ENCODE measurements around the gene ZNF385C. TPM values are rescaled to one million over a fixed set of nuclear protein-coding genes. Genes with fewer than 3 reads are reported as not detected.

ZNF385C gene
- total RNA-seq, 1 donor = not detected

- TF ChIP-seq CTCF (IDR thresholded peaks at IDR 0.05; ENCODE audit: insufficient read depth, low read depth, low read length) = no peak
- H3K4me3 ChIP-seq (ENCODE audit: low read depth, low read length) = no peak overlapping the region
- DNase-seq (ENCODE audit: low read depth) = no peak
These were observed 38.4 kb upstream of the ZNF385C start for GRCh38 chr17:42136654-42137051.

GRCh38 chr17:42135664-42136653, 37.7 kb upstream of the ZNF385C start:
- peak; percentile 91 for DNase-seq (ENCODE audit: low read depth)
- no peak for TF ChIP-seq CTCF (IDR thresholded peaks at IDR 0.05; ENCODE audit: insufficient read depth, low read depth, low read length)

GRCh38 chr17:42135151-42135550, 36.9 kb upstream of the ZNF385C start:
- DNase-seq (ENCODE audit: low read depth) = no peak
- TF ChIP-seq CTCF (IDR thresholded peaks at IDR 0.05; ENCODE audit: insufficient read depth, low read depth, low read length) = no peak

More at GRCh38 chr17:42135664-42136653, 37.7 kb upstream of the ZNF385C start:
- no peak overlapping the region for H3K4me3 ChIP-seq (ENCODE audit: low read depth, low read length)

GRCh38 chr17:42133461-42134041, 35.3 kb upstream of the ZNF385C start:
- TF ChIP-seq CTCF (IDR thresholded peaks at IDR 0.05; ENCODE audit: insufficient read depth, low read depth, low read length) = no peak
- no peak for DNase-seq (ENCODE audit: low read depth)
- H3K4me3 ChIP-seq (ENCODE audit: low read depth, low read length) = no peak overlapping the region

More at GRCh38 chr17:42135151-42135550, 36.9 kb upstream of the ZNF385C start:
- no peak overlapping the region for H3K4me3 ChIP-seq (ENCODE audit: low read depth, low read length)

GRCh38 chr17:42132941-42133340, 34.7 kb upstream of the ZNF385C start:
- DNase-seq (ENCODE audit: low read depth) = peak; percentile 80
- TF ChIP-seq CTCF (IDR thresholded peaks at IDR 0.05; ENCODE audit: insufficient read depth, low read depth, low read length) = no peak
- H3K4me3 ChIP-seq (ENCODE audit: low read depth, low read length) = no peak overlapping the region

- no peak for TF ChIP-seq CTCF (IDR thresholded peaks at IDR 0.05; ENCODE audit: insufficient read depth, low read depth, low read length)
- no peak overlapping the region for H3K4me3 ChIP-seq (ENCODE audit: low read depth, low read length)
- DNase-seq (ENCODE audit: low read depth) = no peak
These were observed 33.7 kb upstream of the ZNF385C start for GRCh38 chr17:42131981-42132432.

Data from fibroblast of villous mesenchyme (primary cell).